WTC11 (cell line): ENCODE results near the gene BCAS3.

Experiments used
- CREM ChIP-seq: sonication (generic); formaldehyde crosslinking; IDR thresholded peaks from 2 replicates; pipeline ENCODE4 v1.8.1; 2022; ENCODE audit warnings: mild to moderate bottlenecking, missing genetic modification reagents, moderate library complexity
- GABPB1 ChIP-seq: sonication (generic); formaldehyde crosslinking; IDR thresholded peaks from 2 replicates; pipeline ENCODE4 v1.8.1; 2023; ENCODE audit warnings: mild to moderate bottlenecking, missing genetic modification reagents
- JAZF1 ChIP-seq: fragments of 250-450 bp; sonication (Bioruptor Pico); IDR thresholded peaks from 2 replicates; pipeline ENCODE4 v1.9.0; 2021; ENCODE audit warnings: moderate library complexity, mild to moderate bottlenecking, inconsistent platforms
- ZNF138 ChIP-seq: sonication (generic); formaldehyde crosslinking; conservative IDR thresholded peaks from 2 replicates; pipeline ENCODE4 v1.8.1; 2022; ENCODE audit warnings: mild to moderate bottlenecking, moderate library complexity, missing genetic modification reagents
- TF ChIP-seq, protein P1 (sequence below): sonication (generic); formaldehyde crosslinking; IDR thresholded peaks from 2 replicates; pipeline ENCODE4 v1.8.1; 2022; ENCODE audit warnings: mild to moderate bottlenecking, missing genetic modification reagents, moderate library complexity, borderline replicate concordance

DNA sequence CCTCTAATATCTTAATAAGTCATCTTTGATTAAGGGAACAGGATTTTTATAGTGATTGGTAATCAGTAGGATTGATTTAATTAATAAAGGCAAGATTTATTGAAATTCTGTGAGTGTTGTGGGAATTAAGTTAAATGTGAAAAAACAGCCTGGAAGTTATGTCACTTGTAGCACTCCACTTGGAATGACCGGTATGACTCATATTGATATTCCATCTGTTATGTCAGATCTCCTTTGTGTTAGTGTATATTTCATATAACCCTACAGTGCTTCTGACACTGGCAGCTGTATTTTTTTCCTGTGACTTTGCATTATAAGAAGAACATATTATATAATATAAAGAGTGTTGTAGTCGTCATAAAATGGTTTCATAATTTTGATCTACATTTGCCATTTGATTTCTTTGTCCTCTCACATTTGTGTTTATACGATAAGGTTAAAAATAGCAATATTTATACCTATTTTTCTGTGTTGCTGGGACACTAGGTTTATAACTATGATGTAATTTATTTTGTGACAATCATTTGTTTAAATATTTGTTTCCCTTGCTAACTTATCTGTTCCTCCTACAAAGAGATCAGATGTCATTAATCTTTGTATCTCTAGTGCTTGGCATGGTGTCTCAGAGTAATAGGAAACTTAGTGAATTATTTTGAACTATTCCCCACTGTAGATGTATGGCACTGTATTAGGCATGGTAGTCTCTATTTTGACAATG lies 249.0 kb downstream of the BCAS3 start:
- TF ChIP-seq JAZF1 (CRISPR knock-in tag): no peak
- no peak for TF ChIP-seq CREM
- TF ChIP-seq ZNF138: no peak
- no peak for TF ChIP-seq GABPB1 (CRISPR knock-in tag)
- TF ChIP-seq, protein P1, sequence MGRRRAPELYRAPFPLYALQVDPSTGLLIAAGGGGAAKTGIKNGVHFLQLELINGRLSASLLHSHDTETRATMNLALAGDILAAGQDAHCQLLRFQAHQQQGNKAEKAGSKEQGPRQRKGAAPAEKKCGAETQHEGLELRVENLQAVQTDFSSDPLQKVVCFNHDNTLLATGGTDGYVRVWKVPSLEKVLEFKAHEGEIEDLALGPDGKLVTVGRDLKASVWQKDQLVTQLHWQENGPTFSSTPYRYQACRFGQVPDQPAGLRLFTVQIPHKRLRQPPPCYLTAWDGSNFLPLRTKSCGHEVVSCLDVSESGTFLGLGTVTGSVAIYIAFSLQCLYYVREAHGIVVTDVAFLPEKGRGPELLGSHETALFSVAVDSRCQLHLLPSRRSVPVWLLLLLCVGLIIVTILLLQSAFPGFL (CRISPR knock-in tag): no peak
